A549 (cell line): ENCODE measurements around the gene GLYAT. TPM values are rescaled to one million over a fixed set of nuclear protein-coding genes. Genes with fewer than 3 reads are reported as not detected.
"Not testable (repeated sequence)": the region's sequence is repeated elsewhere in the genome, so short reads cannot be mapped to it uniquely, and the experiment has no call there.

Experiments
- ATAC-seq, 2 experiments: fragments of 200-7000 bp in 1 of 2; fragments of >200 bp in 1 of 2; cut with Nextera tagmentation in 1 of 2; cut with Tn5 transposase in 1 of 2; 3 replicates each; pipeline versions ENCODE4 v1.8.0 to v1.9.1; 2018 to 2020; ENCODE audit warnings: mild to moderate bottlenecking in 1 of 2, moderate library complexity in 1 of 2
- CTCF ChIA-PET: fragments of 300-600 bp; sonication (Branson Sonifier 250); formaldehyde crosslinking; extraction: SDS; loops from one replicate; lab custom pipeline; 2021; ENCODE audit warnings: antibody characterized with exemption, inconsistent platforms; lab: Yijun Ruan, JAX
- POLR2A ChIA-PET: fragments of 350-600 bp; formaldehyde crosslinking; extraction: SDS; loops from one replicate; lab custom pipeline; 2021; ENCODE audit warnings: antibody characterized with exemption, inconsistent platforms; lab: Yijun Ruan, JAX
- DNase-seq, 2 experiments: peaks; one replicate each; pipeline versions ENCODE4 v3.0.0 to v3.0.0-alpha.2; 2011 to 2016; ENCODE audit warnings: low read depth in 1 of 2, low spot score in 1 of 2
- FAIRE-seq: peaks from 2 replicates; lab custom pipeline; 2011; peaks lifted over from hg19 to GRCh38; lab: Jason Lieb, UNC
- H3K27ac ChIP-seq, 2 experiments: fragments of >200 bp; sonication (Bioruptor Twin); formaldehyde crosslinking; 3 replicates each; pipeline ENCODE4 v1.5.1; 2016 to 2017
- H3K4me1 ChIP-seq: fragments of >200 bp; sonication (Bioruptor Twin); formaldehyde crosslinking; 3 replicates; pipeline ENCODE4 v1.6.1; 2016
- H3K4me2 ChIP-seq: fragments of >200 bp; sonication (Bioruptor Twin); formaldehyde crosslinking; 3 replicates; pipeline ENCODE4 v1.6.1; 2016
- H3K4me3 ChIP-seq: fragments of >200 bp; sonication (Bioruptor Twin); formaldehyde crosslinking; 3 replicates; pipeline ENCODE4 v1.5.1; 2016
- H3K9me3 ChIP-seq: fragments of >200 bp; sonication (Bioruptor Twin); formaldehyde crosslinking; 3 replicates; pipeline ENCODE4 v1.6.1; 2016
- CBX2 ChIP-seq: fragments of 200-600 bp; sonication (generic); IDR thresholded peaks from 2 replicates; pipeline ENCODE4 v1.6.1; 2016; ENCODE audit warnings: low read depth, mild to moderate bottlenecking, borderline replicate concordance
- CHD2 ChIP-seq: fragments of 150-350 bp; IDR thresholded peaks from 2 replicates; pipeline ENCODE4 v1.6.1; 2014; ENCODE audit warnings: low read length; ENCODE audit not compliant: partially characterized antibody
- E2F6 ChIP-seq: IDR thresholded peaks from 2 replicates; pipeline ENCODE4 v1.6.1; 2012; ENCODE audit warnings: low read depth, borderline replicate concordance
- FOSB ChIP-seq: fragments of 250-450 bp; sonication (Bioruptor Pico); IDR thresholded peaks from 2 replicates; pipeline ENCODE4 v1.5.0; 2020; ENCODE audit warnings: mild to moderate bottlenecking, moderate library complexity
- HDAC2 ChIP-seq: fragments of 200-600 bp; sonication (generic); IDR thresholded peaks from 2 replicates; pipeline ENCODE4 v1.6.1; 2016
- HOXA7 ChIP-seq: fragments of 250-450 bp; sonication (Bioruptor Pico); IDR thresholded peaks from 2 replicates; pipeline ENCODE4 v1.5.0; 2020; ENCODE audit warnings: mild to moderate bottlenecking, moderate library complexity
- JUNB ChIP-seq: fragments of >200 bp; sonication (Bioruptor Twin); formaldehyde crosslinking; IDR thresholded peaks from 2 replicates; pipeline ENCODE4 v1.6.1; 2016
- KDM1A ChIP-seq: fragments of 200-600 bp; sonication (generic); IDR thresholded peaks from 2 replicates; pipeline ENCODE4 v1.6.1; 2016; ENCODE audit warnings: low read depth, mild to moderate bottlenecking
- MAFK ChIP-seq: fragments of 450-650 bp; IDR thresholded peaks from 2 replicates; pipeline ENCODE4 v1.6.1; 2014; ENCODE audit not compliant: partially characterized antibody
- NR3C1 ChIP-seq: fragments of >200 bp; sonication (Bioruptor Twin); formaldehyde crosslinking; IDR thresholded peaks from 3 replicates; pipeline ENCODE4 v1.6.1; 2017
- PHF8 ChIP-seq: fragments of 200-600 bp; sonication (generic); IDR thresholded peaks from 2 replicates; pipeline ENCODE4 v1.6.1; 2016; ENCODE audit warnings: low read depth, mild to moderate bottlenecking, antibody characterized with exemption, moderate library complexity, borderline replicate concordance
- POLR2AphosphoS2 ChIP-seq: conservative IDR thresholded peaks from 2 replicates; pipeline ENCODE4 v1.6.1; 2012; ENCODE audit warnings: low read length, improper control_type of control experiment, inconsistent platforms
- RCOR1 ChIP-seq: fragments of 150-350 bp; IDR thresholded peaks from 2 replicates; pipeline ENCODE4 v1.6.1; 2014; ENCODE audit warnings: antibody characterized with exemption, low read length, low read depth
- RNF2 ChIP-seq: fragments of 200-600 bp; sonication (generic); IDR thresholded peaks from 2 replicates; pipeline ENCODE4 v1.6.1; 2016; ENCODE audit warnings: low read depth, mild to moderate bottlenecking, antibody characterized with exemption, moderate library complexity, borderline replicate concordance
- TP53 ChIP-seq: fragments of 250-450 bp; sonication (Bioruptor Pico); IDR thresholded peaks from 2 replicates; pipeline ENCODE4 v1.5.0; 2021; ENCODE audit warnings: mild to moderate bottlenecking, moderate library complexity
- WGBS: methylation state at CpG from one replicate; pipeline ENCODE4 v1.1.6; 2017; ENCODE audit errors: missing lambda C conversion rate; 5-methylcytosine and 5-hydroxymethylcytosine counted together
- polyA plus RNA-seq, 4 experiments: library from polyadenylated mRNA; depleted of rRNA in 3 of 4; stranded (reverse); fragments of >200 nt; fragmentation: RNase III in 1 of 4; extraction: RNeasy Plus Mini Kit Qiagen cat#74134 plus additional on column Dnase treatment in 1 of 4; gene quantifications; 2 replicates in 3 of 4; 3 replicates in 1 of 4; pipeline ENCODE4 v1.2.3, GENCODE V29; 2011 to 2017
- TF ChIP-seq, protein P1 (sequence below): fragments of 450-650 bp; IDR thresholded peaks from 2 replicates; pipeline ENCODE4 v1.6.1; 2014; ENCODE audit warnings: antibody characterized with exemption

Gene GLYAT
- polyA plus RNA-seq, 2 of the 4 experiments (the other 2 are of a cell fraction) = not detected

GRCh38 chr11:58719406-58720117, 12.2 kb downstream of the GLYAT start:
- TF ChIP-seq JUNB (no peak), TP53 (CRISPR knock-in tag) (no peak)
- TF ChIP-seq, all 56 proteins: peak for 0
- no peak overlapping the region for H3K4me2 ChIP-seq
- H3K4me1 ChIP-seq = no peaks in the 10 kb centered on the region
- H3K9me3 ChIP-seq = no peaks in the 10 kb centered on the region
- H3K27ac ChIP-seq = no peak overlapping the region
- no peak for DNase-seq
- POLR2A ChIA-PET = no interaction called here
- CTCF ChIA-PET = no interaction called here
- H3K4me3 ChIP-seq = no peak overlapping the region
- FAIRE-seq = no peak
- no peak for ATAC-seq
- 8% methylated on average over 2 of the region's 2 CpGs for WGBS

GRCh38 chr11:58712531-58712930, 19.2 kb downstream of the GLYAT start:
- FAIRE-seq = no peak
- CTCF ChIA-PET = no interaction called here
- WGBS = 4% methylated on average over 1 of the region's 1 CpG
- POLR2A ChIA-PET = no interaction called here
- TF ChIP-seq HDAC2 (no peak), RCOR1 (no peak), MAFK (no peak)
- TF ChIP-seq, all 56 proteins: peak for 0
- no peak overlapping the region for H3K4me2 ChIP-seq
- H3K4me1 ChIP-seq = no peaks in the 10 kb centered on the region
- H3K27ac ChIP-seq = no peak overlapping the region
- ATAC-seq (no peak), DNase-seq (no peak)
- H3K9me3 ChIP-seq = no peaks in the 10 kb centered on the region
- no peak overlapping the region for H3K4me3 ChIP-seq

DNA sequence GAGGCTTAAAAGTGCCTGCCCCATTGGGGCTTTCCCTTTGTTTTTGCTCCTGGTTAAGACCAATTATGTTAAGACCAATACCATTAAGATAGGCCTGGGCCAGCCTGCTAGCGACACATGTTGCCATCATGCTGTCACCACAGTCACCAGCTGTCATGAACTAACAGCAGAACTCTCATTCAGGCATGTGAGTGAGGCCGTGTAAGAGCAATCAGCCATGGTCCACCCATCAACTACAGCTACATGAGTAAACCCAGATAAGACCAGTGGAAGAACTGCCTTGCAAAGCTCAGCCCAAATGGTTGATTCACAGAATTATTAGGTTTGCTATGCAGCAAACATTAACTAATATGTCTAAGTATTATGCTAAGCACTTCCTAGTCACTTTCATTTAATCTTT, 19.9 kb downstream of the GLYAT start:
- POLR2A ChIA-PET = no interaction called here

GRCh38 chr11:58707767-58708166, 24.0 kb downstream of the GLYAT start:
- FAIRE-seq (no peak), ATAC-seq (no peak), DNase-seq (no peak)
- Histone ChIP-seq H3K27ac (no peak overlapping the region), H3K4me1 (no peaks in the 10 kb centered on the region), H3K4me2 (no peak overlapping the region), H3K4me3 (no peak overlapping the region), H3K9me3 (no peaks in the 10 kb centered on the region)
- POLR2A ChIA-PET = no interaction called here
- TF ChIP-seq PHF8 (no peak), KDM1A (no peak), CBX2 (no peak), HOXA7 (CRISPR knock-in tag) (no peak), CHD2 (no peak), NR3C1 (no peak), RNF2 (no peak), FOSB (CRISPR knock-in tag) (no peak)
- WGBS = 2% methylated on average over 3 of the region's 3 CpGs
- CTCF ChIA-PET = no interaction called here

More for the DNA sequence above, 19.9 kb downstream of the GLYAT start:
- no peak for FAIRE-seq
- no peaks in the 10 kb centered on the region for H3K9me3 ChIP-seq
- WGBS = 0% methylated on average over 2 of the region's 2 CpGs
- ATAC-seq = no peak
- H3K27ac ChIP-seq = no peak overlapping the region
- H3K4me2 ChIP-seq = no peak overlapping the region
- no peaks in the 10 kb centered on the region for H3K4me1 ChIP-seq
- TF ChIP-seq, protein P1, sequence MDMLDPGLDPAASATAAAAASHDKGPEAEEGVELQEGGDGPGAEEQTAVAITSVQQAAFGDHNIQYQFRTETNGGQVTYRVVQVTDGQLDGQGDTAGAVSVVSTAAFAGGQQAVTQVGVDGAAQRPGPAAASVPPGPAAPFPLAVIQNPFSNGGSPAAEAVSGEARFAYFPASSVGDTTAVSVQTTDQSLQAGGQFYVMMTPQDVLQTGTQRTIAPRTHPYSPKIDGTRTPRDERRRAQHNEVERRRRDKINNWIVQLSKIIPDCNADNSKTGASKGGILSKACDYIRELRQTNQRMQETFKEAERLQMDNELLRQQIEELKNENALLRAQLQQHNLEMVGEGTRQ = no peak
- TF ChIP-seq E2F6 (no peak), KDM1A (no peak), POLR2AphosphoS2 (no peak)
- TF ChIP-seq, all 56 proteins: peak for 0
- no peak for DNase-seq
- CTCF ChIA-PET = no interaction called here
- no peak overlapping the region for H3K4me3 ChIP-seq

DNA sequence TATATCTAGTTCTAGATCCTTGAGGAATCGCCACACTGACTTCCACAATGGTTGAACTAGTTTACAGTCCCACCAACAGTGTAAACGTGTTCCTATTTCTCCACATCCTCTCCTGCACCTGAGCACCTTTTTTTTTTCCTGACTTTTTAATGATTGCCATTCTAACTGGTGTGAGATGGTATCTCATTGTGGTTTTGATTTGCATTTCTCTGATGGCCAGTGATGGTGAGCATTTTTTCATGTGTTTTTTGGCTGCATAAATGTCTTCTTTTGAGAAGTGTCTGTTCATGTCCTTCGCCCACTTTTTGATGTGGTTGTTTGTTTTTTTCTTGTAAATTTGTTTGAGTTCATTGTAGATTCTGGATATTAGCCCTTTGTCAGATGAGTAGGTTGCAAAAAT, 34.9 kb downstream of the GLYAT start:
- H3K4me2 ChIP-seq, ATAC-seq, POLR2A ChIA-PET, CTCF ChIA-PET, H3K27ac ChIP-seq, H3K4me1 ChIP-seq, DNase-seq, H3K4me3 ChIP-seq, FAIRE-seq, H3K9me3 ChIP-seq: not testable (repeated sequence)
- WGBS = 0% methylated on average over 2 of the region's 3 CpGs
